D721Med (cell line): ENCODE data around the gene CCDC177.
"Not testable (repeated sequence)": the region's sequence is repeated elsewhere in the genome, so short reads cannot be mapped to it uniquely, and the experiment has no call there.

ENCODE experiments used
- DNase-seq: peaks from one replicate; pipeline ENCODE4 v3.0.0; 2011; ENCODE audit warnings: low spot score; ENCODE audit not compliant: insufficient read length
- FAIRE-seq: peaks from 2 replicates; lab custom pipeline; 2011; peaks lifted over from hg19 to GRCh38; lab: Jason Lieb, UNC
- TF ChIP-seq, protein P1 (sequence below): IDR thresholded peaks from 2 replicates; pipeline ENCODE4 v1.5.1; 2012; ENCODE audit warnings: mild to moderate bottlenecking, control low read depth; ENCODE audit not compliant: insufficient read depth; ENCODE audit errors: missing control alignments

Gene CCDC177

DNA sequence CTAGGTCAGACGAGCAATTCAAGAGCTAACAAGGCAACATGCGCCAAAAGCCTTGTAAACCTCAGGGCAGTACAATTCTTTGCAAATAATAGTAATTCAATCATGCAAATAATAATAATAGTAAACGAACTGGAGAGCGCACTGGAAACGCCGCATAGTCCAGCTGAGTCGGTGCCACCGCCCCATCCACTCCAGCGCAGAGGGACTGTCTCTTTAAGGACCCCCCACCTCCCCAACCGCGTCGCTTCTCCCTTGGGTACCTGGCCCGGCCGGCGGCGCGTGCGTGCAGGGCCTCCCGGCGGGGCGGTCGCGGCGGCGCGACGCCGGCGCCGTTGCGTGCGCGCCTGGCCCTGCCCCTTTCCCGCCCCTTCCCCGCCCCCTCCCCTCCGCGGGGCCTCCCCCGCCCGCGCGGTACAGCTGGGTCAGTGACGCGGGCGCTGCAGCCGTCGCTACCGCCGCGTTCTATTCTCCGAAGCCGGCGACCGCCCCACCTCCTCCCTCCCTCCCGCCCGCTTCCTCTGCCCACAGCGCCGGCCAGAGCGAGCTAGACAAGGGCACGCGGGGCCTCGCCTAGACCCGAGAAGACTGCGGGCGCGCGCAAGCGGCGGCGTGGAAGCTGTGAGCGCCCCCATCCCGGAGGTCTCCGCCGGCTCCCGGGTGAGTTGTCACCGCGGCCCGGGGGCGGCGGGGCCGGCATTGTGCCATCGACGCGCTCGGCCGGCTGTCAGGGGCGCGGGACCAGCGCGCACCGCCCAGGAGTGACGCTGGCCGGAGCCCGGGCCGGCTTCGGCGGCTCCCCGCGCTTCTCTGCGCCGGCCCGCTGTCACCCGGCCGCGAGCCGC, 36.7 kb upstream of the CCDC177 start, which contains the start of gene SUSD6:
SUSD6 (plus strand) TSS at position 425 of the 842 bp plus-strand sequence. CDS start 46,997 bp downstream, outside the sequence.
- FAIRE-seq, result no peak
- DNase-seq, result peak; percentile 62
- TF ChIP-seq, protein P1, sequence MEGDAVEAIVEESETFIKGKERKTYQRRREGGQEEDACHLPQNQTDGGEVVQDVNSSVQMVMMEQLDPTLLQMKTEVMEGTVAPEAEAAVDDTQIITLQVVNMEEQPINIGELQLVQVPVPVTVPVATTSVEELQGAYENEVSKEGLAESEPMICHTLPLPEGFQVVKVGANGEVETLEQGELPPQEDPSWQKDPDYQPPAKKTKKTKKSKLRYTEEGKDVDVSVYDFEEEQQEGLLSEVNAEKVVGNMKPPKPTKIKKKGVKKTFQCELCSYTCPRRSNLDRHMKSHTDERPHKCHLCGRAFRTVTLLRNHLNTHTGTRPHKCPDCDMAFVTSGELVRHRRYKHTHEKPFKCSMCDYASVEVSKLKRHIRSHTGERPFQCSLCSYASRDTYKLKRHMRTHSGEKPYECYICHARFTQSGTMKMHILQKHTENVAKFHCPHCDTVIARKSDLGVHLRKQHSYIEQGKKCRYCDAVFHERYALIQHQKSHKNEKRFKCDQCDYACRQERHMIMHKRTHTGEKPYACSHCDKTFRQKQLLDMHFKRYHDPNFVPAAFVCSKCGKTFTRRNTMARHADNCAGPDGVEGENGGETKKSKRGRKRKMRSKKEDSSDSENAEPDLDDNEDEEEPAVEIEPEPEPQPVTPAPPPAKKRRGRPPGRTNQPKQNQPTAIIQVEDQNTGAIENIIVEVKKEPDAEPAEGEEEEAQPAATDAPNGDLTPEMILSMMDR, result no peak

- no peak for DNase-seq
- FAIRE-seq, result no peak
- TF ChIP-seq, protein P1, result no peak
Observed at GRCh38 chr14:69610874-69611171, 36.2 kb upstream of the CCDC177 start.

DNA sequence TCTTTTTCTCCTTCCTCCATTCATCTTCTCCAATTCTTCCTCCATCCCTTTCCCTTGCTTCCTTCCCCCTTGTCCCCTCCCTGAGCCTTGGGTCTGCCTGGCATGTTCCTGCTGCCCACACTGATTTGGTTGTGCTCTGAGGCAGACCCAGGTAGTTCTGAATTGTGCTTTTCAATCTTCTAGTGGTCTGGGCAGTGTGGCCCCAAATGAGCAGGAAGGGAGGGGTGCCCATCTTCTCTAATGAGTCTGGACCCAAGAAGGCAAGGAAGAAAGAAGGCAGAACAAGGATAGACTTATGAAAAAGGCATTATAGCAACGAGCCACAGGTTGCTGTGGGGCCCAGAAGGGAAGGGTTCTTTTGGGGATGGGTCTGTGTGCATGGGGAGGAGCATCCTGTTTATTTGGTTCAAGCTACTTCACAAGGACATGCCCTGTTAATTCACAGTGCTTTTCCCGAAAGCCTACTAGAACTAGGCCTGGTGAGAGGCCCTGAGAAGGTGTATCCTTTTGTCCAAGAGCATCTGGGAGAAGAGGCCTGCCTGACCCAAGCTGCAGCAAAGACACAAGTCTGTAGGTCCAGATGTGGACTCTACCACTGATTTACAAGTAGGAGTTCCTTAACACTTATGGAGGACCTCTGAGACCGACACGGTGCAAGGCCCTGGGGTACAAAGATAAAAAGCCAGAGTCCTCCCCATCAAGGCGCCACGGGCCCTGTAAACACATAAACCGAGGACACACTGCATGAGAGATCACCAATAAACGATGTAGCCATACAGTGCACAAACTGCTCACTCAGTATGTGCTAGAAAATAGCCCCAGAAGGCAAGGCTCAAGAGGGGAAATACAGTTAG, 35.6 kb upstream of the CCDC177 start:
- FAIRE-seq, result no peak
- DNase-seq, result no peak
- TF ChIP-seq, protein P1, result no peak

DNA sequence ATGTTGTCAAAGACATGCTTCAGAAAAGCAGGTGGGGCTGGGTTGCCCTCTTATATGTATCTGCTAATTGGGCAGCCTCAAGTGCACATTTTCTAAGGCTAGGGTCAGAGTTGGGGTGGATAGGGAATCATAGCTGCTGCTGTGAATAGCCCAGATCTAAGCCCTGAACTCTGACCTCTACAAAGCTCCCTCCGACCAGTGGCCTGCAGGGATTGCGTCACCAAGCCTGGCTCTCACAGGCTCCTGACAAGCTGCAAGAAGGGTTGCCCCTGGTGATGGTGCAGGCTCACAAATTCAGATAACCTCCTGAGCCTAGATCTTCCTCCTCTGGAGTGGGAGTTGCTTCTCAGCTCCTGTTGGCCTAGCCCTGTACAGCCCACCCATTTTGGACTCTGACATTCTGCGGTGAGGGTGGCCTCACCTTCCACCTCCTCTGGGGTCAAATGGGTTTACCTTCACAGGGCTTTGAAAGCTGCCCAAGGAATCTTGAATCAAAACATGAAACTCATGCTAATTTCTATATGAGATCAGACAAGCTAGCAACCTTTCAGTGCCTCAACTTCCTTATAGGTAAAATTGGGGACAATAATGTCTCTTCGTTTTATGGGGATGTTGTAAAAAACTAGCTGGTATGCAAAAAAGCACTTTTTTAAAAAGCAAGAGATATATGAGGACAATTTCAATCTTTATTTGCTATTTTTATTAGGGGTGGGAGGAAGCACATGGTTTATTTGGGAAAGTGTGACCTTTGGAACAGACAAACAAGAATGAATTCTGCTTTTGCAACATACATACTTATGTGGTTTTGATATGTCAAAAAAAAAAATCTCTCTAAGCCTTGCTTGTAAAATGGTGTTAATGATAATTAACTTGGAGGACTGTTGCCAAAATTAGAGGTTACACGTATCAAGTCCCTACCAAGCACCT, 31.9 kb upstream of the CCDC177 start:
- no peak for DNase-seq
- TF ChIP-seq, protein P1, result no peak
- no peak for FAIRE-seq

- DNase-seq, result no peak
- TF ChIP-seq, protein P1, result no peak
- no peak for FAIRE-seq
Observed at GRCh38 chr14:69605738-69606137, 31.1 kb upstream of the CCDC177 start.

GRCh38 chr14:69600304-69600891, 25.7 kb upstream of the CCDC177 start:
- DNase-seq (no peak), FAIRE-seq (no peak)
- TF ChIP-seq, protein P1, result no peak

DNA sequence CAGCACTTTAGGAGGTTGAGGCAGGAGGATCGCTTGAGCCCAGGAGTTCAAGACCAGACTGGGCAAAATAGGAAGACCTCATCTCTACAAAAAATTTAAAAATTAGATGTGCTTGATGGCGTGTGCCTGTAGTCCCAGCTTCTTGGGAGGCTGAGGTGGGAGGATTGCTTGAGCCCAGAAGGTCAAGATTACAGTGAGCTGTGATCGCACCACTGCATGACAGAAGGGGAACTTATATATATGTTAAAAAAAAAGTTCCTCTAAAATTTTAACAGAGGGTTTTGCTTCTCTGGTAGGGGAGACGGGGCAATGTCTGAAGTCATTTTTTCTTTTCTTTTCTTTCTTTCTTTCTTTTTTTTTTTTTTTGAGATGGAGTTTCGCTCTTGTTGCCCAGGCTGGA, 24.8 kb upstream of the CCDC177 start:
- DNase-seq, FAIRE-seq: not testable (repeated sequence)
